GM18909 (cell line): ENCODE data around the gene SHB.

Source experiments
- ATAC-seq: cut with Tn5 transposase; IDR thresholded peaks from one replicate; pipeline ENCODE4 v1.9.1; 2021; ENCODE audit warnings: mild to moderate bottlenecking; ENCODE audit not compliant: unreplicated experiment, poor library complexity

Gene SHB

DNA sequence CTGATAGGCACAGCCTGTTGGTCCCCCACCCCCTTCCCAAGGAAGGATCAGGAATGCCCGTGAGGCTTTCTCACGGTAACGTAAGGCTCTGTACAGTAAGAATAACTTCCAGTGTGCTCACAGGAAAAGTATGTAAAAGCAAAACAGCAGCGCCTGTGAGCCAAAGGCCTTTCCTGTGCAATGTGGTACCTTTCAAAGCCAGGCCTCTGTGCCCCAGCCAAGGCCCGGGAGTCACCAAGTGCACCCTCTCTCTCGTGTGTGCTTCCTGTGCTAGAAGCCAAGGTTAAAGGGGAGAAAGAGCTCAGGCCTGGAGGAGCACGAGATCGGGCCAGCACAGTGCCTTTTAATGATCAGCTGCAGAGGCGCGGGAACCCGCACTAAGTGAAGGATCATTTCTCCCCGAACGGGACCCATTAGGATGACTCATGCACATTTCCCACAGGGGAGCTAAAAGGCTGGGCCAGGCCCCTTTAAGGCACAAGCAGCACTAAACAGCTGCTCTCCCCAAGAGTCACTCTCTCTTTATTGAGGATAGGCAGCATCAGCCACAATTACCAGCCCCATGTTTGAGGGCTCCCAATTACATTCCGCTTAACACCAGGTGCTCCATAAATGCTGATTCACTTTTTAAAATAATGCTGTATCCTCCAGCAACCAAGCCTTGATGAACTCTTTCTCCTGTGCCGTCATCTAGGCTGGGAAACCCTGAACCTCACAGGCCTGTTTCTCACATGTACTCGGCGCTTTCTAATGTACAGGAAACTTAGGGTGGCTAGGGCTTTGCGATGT lies 42.8 kb downstream of the SHB start:
- ATAC-seq = no peak

GRCh38 chr9:38025166-38025565 lies 43.9 kb downstream of the SHB start:
- no peak for ATAC-seq

GRCh38 chr9:38024036-38024681 lies 44.9 kb downstream of the SHB start:
- no peak for ATAC-seq

GRCh38 chr9:38023661-38024035 lies 45.4 kb downstream of the SHB start:
- no peak for ATAC-seq

DNA sequence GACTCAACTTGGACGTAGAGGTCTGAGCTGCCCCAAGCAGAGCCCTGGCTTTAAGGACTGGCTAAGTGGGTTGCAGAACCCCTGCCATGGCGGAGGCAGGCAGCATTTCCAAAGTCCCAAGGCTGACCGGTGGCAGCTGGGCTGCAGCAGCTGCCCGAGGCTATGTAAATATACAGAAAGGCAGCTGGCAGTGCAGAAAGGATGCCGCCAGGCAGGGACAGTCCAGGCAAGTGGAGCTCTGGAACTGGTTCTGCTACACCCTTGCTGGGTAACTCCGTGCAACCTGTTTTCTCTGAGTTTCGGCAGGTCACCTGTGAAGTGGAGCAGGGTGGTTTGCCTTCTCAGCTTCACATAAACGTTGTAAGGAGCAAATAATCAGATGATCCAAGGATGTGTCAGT lies 46.0 kb downstream of the SHB start:
- no peak for ATAC-seq

DNA sequence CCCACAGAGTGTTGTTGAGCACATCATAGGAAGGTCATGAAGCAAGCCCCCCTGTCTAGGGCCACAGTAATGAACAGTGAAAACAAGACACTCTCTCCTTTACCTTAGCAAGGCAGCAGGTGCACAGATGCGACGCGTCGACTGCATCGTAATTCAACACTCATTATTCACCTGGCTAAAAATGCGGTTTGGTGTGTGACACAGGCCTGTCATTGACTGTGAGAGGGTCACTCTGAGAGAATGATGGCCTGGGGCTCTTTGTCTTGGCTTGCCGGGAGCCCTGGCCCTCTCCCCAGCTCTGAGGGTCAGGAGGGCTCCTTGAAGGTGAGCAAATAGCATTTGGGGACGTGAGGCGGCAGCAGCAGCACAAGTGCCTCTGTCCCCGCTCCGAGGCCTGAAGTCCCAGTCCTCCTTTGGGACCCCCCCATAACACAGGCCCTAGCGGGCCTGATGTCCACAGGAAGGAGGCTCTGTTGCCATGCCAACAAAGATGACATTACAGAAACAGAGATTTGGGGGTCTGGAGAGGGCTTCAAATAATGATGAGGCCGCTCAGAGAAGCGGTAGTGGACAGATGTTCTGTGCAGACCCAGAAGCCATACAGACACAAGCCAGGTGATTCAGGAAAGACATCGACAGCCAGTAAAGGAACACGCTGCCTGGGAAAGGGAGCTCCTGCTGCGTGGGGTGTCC lies 46.7 kb downstream of the SHB start:
- ATAC-seq = no peak

DNA sequence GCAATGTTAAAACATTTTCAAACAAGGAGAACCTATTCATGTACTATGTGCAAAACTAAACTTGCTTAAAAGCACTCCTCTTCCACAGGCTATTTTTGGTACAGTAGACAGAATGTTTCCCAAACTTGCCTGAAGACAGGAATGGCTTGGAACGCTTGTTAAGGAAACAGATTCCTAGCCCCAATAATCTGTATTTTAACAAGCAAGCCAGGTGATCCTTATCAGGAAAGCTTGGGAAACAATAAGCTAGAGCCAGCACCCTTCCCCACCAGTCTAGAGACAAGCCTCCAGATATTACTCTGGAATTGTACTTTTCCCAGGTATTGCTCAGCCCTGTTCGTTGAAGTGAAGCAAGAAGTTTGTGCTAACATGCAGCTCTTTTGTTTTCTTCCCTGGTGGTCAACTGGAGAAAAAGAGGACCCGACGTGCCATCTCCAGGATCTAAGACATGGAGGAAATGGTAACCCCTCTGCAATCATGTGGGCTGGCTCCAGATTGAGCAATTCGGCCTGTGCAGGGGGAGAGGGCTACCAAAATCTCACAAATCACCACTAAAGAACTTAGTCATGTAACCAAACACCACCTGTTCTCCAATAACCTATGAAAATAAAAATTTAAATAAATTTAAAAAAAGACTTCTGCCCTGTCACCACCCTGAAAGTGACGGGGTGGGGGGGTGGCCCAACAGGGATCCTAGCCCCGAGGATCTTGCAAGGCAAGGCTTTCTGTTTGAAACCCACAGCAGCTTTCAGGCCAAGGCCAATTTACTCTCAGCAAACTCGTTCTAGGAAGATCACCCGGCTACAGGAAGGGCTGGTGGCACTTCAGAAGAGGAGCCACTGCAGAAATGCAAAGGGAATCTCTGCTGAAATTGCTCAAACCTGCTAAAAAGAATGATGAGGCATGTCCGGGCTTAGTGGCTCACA lies 48.6 kb downstream of the SHB start:
- no peak for ATAC-seq

DNA sequence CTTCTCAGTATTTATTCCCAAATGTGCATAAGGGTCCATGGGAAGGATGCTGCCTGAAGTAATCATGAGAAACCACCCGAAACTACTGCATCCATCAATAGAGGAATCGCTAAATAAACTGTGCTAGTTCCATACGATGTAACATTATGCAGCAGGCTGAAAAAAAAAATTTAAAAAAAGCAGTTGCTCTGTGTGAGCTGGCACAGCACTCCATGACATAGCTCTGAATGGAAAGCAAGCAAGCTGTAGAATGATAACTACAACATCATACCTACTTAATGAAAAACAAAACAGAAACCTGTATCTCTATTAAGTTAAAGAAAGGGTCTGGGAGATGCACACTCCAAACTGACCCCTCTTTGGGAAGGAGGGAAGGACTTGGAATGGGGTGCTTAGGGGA lies 49.3 kb downstream of the SHB start:
- ATAC-seq = no peak

DNA sequence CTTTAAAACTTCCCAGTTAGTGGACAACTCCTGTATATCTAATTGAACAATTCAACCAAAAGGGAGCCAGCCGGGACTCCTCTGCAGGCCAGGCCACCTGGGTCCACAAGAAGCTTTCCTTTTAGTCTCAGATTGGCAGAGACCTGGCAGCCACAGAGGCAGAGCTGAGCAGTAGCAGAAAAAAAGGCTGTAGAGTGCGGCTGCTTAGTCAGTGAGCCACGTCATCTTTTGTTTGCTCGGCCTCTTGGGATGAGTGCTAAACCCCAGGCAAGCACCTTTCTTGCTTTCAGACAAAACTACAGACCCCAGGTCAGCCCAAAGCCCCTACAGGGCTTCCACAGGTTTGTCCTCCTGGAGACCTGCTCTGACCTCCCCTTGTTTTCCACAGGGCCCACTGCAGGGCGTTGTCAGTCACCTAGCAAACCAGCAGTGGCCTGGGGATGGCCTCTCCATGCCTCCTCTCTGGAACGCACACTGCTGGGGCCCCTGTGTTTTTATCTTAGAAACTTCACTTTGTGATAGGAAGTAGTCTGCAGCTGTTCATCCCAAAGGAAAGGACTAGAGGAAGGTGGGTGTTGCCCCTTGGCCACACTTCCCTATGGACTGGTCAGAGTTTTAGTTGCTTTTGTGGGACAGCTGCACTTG lies 49.9 kb downstream of the SHB start:
- no peak for ATAC-seq

GRCh38 chr9:38018241-38018957 lies 50.6 kb downstream of the SHB start:
- ATAC-seq = no peak

DNA sequence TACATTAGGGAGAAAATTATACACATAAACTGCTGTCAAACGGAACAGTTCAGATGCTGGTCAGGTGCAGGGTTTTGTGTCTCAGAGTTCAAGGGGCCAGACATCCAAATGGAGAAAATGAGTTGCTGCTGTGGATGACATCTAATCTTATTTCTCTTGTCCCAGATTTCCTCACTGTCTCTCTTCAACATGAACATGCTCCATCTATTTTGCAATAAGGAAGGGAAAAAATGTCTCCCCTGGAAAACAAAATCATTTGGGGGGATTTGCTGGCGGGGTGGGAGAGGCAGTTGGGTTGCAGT lies 51.2 kb downstream of the SHB start:
- ATAC-seq = no peak

DNA sequence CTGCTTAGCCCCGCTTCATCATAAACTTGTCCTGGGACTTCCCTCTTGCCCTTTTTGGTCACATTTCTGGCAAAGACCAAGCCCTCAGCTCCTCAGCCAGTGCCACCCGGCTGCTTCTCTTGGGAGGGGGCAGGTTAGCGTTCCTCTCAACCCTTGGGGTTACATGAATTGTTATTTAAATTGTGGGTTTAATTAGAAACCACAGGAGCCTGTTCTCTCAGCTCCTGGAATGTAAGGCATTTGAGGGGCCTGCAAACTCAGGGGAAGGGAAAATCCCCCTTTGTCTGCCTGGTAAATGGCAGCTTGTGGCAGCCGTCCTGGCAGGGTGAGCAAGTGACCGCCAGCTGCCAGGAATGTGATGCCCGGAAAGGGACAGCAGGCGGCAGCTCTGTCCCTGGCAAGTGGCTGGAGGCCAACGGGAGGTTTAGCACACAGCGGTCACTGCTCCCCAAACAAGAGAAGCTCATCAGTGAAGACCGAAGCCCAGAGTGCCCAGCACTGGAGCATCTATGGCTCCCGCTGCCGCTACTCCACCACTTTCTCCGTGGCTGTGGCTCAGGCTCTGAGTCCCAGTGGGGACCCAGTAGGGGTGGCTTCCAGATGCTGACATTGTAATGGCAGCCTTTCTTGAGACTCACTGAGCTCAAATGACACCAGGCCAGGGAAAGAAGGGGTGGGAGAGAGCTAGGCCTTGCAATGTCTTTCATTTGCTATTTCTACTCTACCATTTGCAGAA lies 51.7 kb downstream of the SHB start:
- no peak for ATAC-seq

DNA sequence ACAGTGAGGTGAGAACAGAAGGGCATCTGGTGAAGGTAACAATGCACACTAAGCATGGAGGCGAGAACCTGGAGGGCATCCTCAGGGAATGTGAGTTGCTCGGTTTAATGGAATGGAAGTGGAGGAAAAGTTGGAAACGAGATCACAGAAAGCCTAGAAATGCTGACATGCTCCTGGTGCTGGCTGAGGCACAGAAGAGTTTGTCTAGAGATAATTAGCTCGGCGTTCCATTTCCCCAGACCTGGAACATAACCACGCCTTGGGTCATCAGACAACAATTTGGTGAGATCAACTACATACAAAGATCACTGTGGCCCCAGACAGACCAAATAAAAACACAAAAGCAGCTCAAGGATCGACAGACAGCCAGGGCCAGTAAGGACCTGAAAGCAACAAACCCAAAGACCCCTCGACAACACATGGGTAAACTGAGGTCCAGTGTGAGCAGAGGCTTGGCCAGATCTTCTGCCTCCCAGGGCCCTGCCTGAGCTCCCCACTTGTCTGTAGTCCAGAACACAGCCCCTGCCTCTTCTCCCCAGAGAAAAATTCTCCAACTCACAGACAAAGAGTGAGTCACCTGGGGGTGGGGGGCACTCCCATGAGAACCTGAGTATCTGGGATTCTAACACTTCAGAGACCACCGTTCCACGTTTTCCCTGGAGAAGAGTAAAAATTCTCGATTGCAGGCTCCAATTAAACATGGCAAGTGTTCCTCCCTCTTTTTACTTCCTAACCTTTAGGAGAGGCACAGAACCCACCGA lies 52.5 kb downstream of the SHB start:
- no peak for ATAC-seq

GRCh38 chr9:38015906-38016305 lies 53.1 kb downstream of the SHB start:
- ATAC-seq = no peak

- no peak for ATAC-seq
These were observed 53.8 kb downstream of the SHB start for GRCh38 chr9:38015266-38015665.

DNA sequence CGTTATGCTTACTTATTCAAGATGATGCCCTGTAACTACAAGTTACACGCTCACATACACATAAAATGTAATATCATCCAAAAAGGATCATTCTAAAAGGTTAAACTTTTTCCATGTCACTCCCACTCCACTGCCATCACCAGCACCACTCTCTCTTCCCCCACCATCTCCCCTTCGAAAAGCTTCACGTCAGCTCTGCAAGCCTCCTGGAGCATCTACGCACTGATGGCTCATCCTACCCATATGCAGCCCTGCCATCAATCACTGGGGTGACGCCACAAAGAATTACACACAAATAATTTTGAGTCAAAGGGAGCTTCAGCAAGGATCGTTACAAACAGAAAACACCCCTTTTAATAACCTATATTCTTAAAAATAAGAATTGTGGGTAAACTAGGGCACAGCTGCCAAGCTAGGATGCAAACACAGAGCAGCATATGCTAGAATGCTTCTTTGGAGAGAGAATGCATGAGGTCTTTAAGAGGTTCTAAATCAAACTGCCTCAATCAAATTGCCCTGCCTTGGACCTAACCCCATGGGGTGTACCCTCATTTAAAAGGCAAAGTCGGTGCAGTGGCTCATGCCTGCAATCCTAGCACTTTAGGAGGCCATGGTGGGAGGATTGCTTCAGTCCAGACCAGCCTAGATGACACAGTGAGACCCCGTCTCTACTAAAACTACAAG lies 56.1 kb downstream of the SHB start:
- ATAC-seq = no peak

- no peak for ATAC-seq
These were observed 57.0 kb downstream of the SHB start for GRCh38 chr9:38011991-38012390.
